HUES6 (cell line): ENCODE data around the gene KYNU.
"Not testable (repeated sequence)": the region's sequence is repeated elsewhere in the genome, so short reads cannot be mapped to it uniquely, and the experiment has no call there.

ENCODE experiments used
- H3K27ac ChIP-seq: 2 replicates; pipeline ENCODE4 v1.7.0; 2013; ENCODE audit warnings: low read depth, mild to moderate bottlenecking, low read length, inconsistent platforms
- H3K27me3 ChIP-seq: 2 replicates; pipeline ENCODE4 v1.6.1; 2013; ENCODE audit warnings: low read length; ENCODE audit not compliant: control insufficient read depth, insufficient read depth
- H3K36me3 ChIP-seq: 2 replicates; pipeline ENCODE4 v1.6.1; 2013; ENCODE audit warnings: low read length; ENCODE audit not compliant: control insufficient read depth, insufficient read depth
- H3K4me1 ChIP-seq: 2 replicates; pipeline ENCODE4 v1.6.1; 2013; ENCODE audit warnings: low read length; ENCODE audit not compliant: control insufficient read depth, insufficient read depth
- H3K4me3 ChIP-seq: 2 replicates; pipeline ENCODE4 v1.5.1; 2013; ENCODE audit warnings: low read depth, low read length
- H3K9ac ChIP-seq: one replicate; pipeline ENCODE4 v1.6.1; 2013; ENCODE audit warnings: mild to moderate bottlenecking, low read length
- H3K9me3 ChIP-seq: 2 replicates; pipeline ENCODE4 v1.6.1; 2013; ENCODE audit warnings: low read depth, low read length; ENCODE audit not compliant: control insufficient read depth, insufficient read depth

KYNU gene

GRCh38 chr2:142862299-142862698 lies 15.2 kb upstream of the KYNU start:
- H3K9ac ChIP-seq: no peak overlapping the region
- H3K9me3 ChIP-seq: no peaks in the 10 kb centered on the region
- no peaks in the 10 kb centered on the region for H3K4me1 ChIP-seq
- H3K36me3 ChIP-seq: no peaks in the 10 kb centered on the region
- no peaks in the 10 kb centered on the region for H3K27me3 ChIP-seq
- no peak overlapping the region for H3K27ac ChIP-seq
- no peak overlapping the region for H3K4me3 ChIP-seq

GRCh38 chr2:142862847-142863246 lies 14.6 kb upstream of the KYNU start:
- Histone ChIP-seq H3K9me3 (no peaks in the 10 kb centered on the region), H3K9ac (no peak overlapping the region), H3K36me3 (no peaks in the 10 kb centered on the region), H3K4me3 (no peak overlapping the region), H3K4me1 (no peaks in the 10 kb centered on the region), H3K27me3 (no peaks in the 10 kb centered on the region), H3K27ac (no peak overlapping the region)

DNA sequence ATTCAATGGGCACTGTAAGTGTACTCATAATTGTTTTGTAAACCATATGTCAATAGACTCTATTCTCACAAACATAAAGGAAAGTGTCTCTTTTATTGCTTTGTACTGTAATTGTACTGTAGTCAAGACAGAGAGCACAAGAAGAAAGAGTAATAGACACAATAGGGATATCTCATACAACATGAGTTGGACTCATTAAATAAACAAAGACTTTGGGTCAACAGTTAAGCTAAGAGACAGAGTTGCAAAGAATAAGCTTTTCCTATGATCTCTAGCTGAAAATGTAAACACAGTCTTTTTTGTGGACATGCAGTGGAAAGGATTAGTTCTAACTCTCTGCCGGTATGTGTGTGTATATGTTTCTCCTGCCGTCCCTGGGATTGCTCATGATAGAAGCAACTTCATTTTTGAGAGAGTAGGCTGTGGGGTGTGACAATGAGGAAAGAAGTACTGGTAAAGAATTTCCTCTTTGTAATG lies 13.9 kb upstream of the KYNU start:
- H3K27ac ChIP-seq: no peak overlapping the region
- H3K9me3 ChIP-seq: no peaks in the 10 kb centered on the region
- H3K4me1 ChIP-seq: no peaks in the 10 kb centered on the region
- H3K36me3 ChIP-seq: no peaks in the 10 kb centered on the region
- no peak overlapping the region for H3K4me3 ChIP-seq
- H3K27me3 ChIP-seq: no peaks in the 10 kb centered on the region
- no peak overlapping the region for H3K9ac ChIP-seq

- H3K4me1 ChIP-seq, H3K27ac ChIP-seq, H3K9me3 ChIP-seq, H3K36me3 ChIP-seq, H3K9ac ChIP-seq, H3K4me3 ChIP-seq, H3K27me3 ChIP-seq: not testable (repeated sequence)
Observed at GRCh38 chr2:142864605-142865004, 12.9 kb upstream of the KYNU start.

DNA sequence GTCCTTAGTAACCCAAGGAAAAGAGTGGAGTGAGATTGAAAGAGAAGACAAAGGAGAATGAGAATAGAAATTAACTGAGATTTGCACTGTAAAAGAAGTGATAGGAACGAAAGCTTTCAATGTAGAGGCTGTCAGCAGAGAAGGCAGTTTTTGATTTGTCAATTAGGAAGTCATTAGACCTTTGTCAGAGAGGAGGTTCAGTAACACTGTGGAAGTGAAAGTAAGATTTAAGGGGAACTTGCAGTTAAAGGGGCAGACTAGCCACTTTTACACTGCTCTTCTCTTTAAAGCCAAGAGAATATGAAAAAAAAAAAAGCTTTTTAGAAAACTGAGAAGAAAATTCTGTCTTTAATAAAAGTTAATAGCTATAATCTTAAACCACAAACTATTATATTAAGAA lies 11.5 kb upstream of the KYNU start:
- Histone ChIP-seq H3K36me3 (no peaks in the 10 kb centered on the region), H3K27me3 (no peaks in the 10 kb centered on the region), H3K4me3 (no peak overlapping the region), H3K9me3 (no peaks in the 10 kb centered on the region), H3K9ac (no peak overlapping the region), H3K4me1 (no peaks in the 10 kb centered on the region), H3K27ac (no peak overlapping the region)

DNA sequence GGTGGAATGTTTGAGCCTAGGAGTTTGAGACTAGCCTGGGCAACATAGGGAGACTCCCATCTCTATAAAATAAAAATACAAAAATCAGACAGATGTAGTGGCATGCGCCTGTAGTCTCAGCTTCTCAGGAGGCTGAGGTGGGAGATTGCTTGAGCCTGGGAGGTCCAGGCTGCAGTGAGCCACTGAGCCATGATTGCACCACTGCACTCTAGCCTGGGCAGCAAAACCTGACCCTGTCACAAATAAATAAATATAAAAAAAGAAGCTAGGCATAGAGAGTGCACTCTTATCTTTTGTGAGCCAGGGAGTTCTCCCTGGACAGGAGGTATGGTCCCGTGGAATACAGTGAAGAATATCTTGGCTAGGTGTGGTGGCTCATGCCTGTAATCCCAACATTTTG lies 11.0 kb upstream of the KYNU start:
- Histone ChIP-seq H3K9me3 (no peaks in the 10 kb centered on the region), H3K27me3 (no peaks in the 10 kb centered on the region), H3K9ac (no peak overlapping the region), H3K27ac (no peak overlapping the region), H3K4me3 (no peak overlapping the region), H3K4me1 (no peaks in the 10 kb centered on the region), H3K36me3 (no peaks in the 10 kb centered on the region)

DNA sequence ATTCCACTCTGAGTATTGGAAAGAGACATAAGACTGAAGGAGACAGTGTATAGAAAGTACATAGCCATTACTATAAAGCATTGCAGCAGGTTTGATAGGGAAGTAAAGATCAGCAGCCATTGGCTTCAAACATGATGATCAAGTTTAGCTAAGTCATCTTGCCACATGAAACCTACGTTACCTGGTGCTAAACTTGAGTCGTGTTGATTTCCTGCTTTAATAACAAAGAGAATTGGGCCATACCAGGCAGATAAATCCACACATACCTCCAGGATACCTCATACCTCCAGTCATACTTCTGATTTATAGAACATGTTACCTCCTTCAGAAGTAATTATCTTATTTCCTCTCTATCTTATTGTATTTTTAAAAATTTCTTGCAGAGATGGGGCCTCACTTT lies 10.3 kb upstream of the KYNU start:
- Histone ChIP-seq H3K9me3 (no peaks in the 10 kb centered on the region), H3K9ac (no peak overlapping the region), H3K4me3 (no peak overlapping the region), H3K36me3 (no peaks in the 10 kb centered on the region), H3K27me3 (no peaks in the 10 kb centered on the region), H3K4me1 (no peaks in the 10 kb centered on the region), H3K27ac (no peak overlapping the region)

DNA sequence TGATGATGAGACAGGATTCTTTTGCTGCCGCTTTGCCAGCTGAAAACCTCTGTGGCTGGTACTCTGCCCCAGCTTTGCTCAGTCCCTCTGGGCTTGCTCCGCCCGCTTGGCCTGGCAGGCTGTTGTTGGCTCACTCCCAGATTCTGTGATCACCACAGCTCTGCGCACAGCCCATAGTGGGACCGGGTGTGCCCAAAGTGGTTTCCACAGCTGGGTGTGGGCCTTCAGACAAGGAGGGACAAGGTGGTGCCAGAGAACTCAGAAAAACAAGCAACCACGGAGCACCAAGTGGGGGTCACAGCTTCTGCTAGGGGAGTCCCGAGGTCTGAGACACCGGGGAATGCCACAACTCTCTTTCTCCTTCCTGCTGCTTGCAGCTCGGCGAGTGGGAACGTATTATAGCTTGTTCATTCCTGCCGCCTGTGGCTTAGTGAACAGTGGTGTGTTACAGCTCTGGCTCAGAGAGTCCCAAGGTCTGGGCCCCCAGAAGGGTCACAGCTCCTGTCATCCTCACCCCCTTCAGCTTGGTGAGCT lies 9.2 kb upstream of the KYNU start:
- Histone ChIP-seq H3K4me3 (no peak overlapping the region), H3K9me3 (no peaks in the 10 kb centered on the region), H3K4me1 (no peaks in the 10 kb centered on the region), H3K27me3 (no peaks in the 10 kb centered on the region), H3K9ac (no peak overlapping the region), H3K36me3 (no peaks in the 10 kb centered on the region), H3K27ac (no peak overlapping the region)

DNA sequence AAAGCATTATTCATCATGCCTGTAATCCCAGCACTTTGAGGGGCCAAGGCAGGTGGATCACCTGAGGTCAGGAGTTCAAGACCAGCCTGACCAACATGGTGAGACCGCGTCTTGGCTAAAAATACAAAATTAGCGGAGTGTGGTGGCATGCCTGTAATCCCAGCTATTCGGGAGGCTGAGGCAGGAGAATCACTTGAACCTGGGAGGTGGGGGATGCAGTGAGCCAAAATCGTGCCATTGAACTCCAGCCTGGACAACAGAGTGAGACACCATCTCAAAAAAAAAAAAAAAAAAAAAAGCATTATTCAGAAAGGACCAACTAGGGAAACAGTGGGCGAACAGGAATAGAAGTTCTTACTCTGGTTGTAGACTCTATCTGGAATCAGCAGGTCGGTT lies 8.4 kb upstream of the KYNU start:
- not testable (repeated sequence) for H3K27me3 ChIP-seq, H3K4me3 ChIP-seq, H3K9ac ChIP-seq

DNA sequence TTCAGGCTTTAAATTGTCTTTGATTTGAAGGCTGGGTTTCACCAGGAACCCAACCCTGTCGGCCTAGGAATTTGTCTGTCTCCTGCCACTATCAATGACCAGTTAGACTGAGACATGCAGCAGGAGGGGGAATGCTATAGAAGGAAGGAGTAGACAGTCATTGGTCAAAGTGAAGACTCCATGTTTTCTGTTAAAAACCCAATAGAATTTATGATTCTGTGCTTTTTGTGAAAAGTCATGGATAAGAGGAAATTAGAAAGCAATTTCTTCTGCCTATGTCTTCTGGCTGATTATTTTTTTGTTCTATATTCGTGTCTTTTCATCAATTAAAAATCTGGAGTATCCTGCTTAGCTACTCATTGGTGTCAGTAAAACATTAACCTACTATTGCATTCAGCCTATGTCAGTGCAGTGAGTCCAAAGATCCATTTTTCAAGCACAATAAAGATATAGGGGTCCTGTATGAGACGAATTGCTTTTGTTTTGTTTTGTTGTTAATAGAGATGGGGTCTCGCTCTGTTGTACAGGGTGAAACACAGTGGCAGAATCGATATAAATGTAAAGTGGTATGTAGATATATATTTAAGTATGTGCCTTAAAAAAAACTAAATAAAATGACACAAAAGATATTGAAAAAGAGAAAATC lies 7.9 kb upstream of the KYNU start:
- no peaks in the 10 kb centered on the region for H3K27me3 ChIP-seq
- no peak overlapping the region for H3K27ac ChIP-seq
- H3K36me3 ChIP-seq: no peaks in the 10 kb centered on the region
- no peak overlapping the region for H3K4me3 ChIP-seq
- 0 out of 2 replicates have a peak, but pooled peaks cover 6% of the 10 kb centered on the region for H3K4me1 ChIP-seq
- no peaks in the 10 kb centered on the region for H3K9me3 ChIP-seq
- H3K9ac ChIP-seq: no peak overlapping the region

More for the DNA sequence above, 8.4 kb upstream of the KYNU start:
- not testable (repeated sequence) for H3K9me3 ChIP-seq, H3K27ac ChIP-seq, H3K36me3 ChIP-seq, H3K4me1 ChIP-seq

- Histone ChIP-seq H3K27ac (no peak overlapping the region), H3K9ac (no peak overlapping the region), H3K27me3 (no peaks in the 10 kb centered on the region), H3K9me3 (no peaks in the 10 kb centered on the region), H3K36me3 (no peaks in the 10 kb centered on the region), H3K4me1 (0 out of 2 replicates have a peak, but pooled peaks cover 6% of the 10 kb centered on the region), H3K4me3 (no peak overlapping the region)
Observed at GRCh38 chr2:142870526-142870925, 6.9 kb upstream of the KYNU start.
